Calu3 (cell line): ENCODE measurements around the gene TLR8. TPM values are rescaled to one million over a fixed set of nuclear protein-coding genes. Genes with fewer than 3 reads are reported as not detected.

Experiments
- BruUV-seq: library from RNA; stranded (reverse); fragments of 400-500 nt; replicated peaks from 2 replicates; lab custom pipeline; 2021; lab: Mats Ljungman, UMichigan
- CTCF ChIA-PET: fragments of 300-600 bp; sonication (Branson Sonifier 250); formaldehyde crosslinking; loops from one replicate; lab custom pipeline; 2022; ENCODE audit warnings: antibody characterized with exemption; lab: Charles Lee
- DNase-seq: peaks from one replicate; pipeline ENCODE4 v3.0.0; 2022
- H3K27ac Mint-ChIP-seq: one replicate; pipeline ENCODE4 v1.8.0; 2022; ENCODE audit warnings: mixed read lengths; ENCODE audit not compliant: unreplicated experiment
- H3K27me3 Mint-ChIP-seq: one replicate; pipeline ENCODE4 v1.8.0; 2022; ENCODE audit warnings: mixed read lengths; ENCODE audit not compliant: unreplicated experiment
- H3K36me3 Mint-ChIP-seq: one replicate; pipeline ENCODE4 v1.8.0; 2022; ENCODE audit warnings: mild to moderate bottlenecking, moderate library complexity, mixed read lengths; ENCODE audit not compliant: insufficient read depth, unreplicated experiment
- H3K4me1 Mint-ChIP-seq: one replicate; pipeline ENCODE4 v1.8.0; 2022; ENCODE audit warnings: mild to moderate bottlenecking, low read depth, mixed read lengths; ENCODE audit not compliant: unreplicated experiment
- H3K4me3 Mint-ChIP-seq: one replicate; pipeline ENCODE4 v1.8.0; 2022; ENCODE audit warnings: mild to moderate bottlenecking, low read depth, moderate library complexity, mixed read lengths; ENCODE audit not compliant: unreplicated experiment
- H3K9me3 Mint-ChIP-seq: one replicate; pipeline ENCODE4 v1.8.0; 2022; ENCODE audit warnings: low read depth, mixed read lengths; ENCODE audit not compliant: unreplicated experiment
- intact Hi-C: fragments of 100-400 bp; cut with micrococcal nuclease; formaldehyde crosslinking; loops from one replicate; pipeline ENCODE4 v1.10.0; 2022; ENCODE audit not compliant: unreplicated experiment
- total RNA-seq: library from RNA; stranded (reverse); gene quantifications from 2 replicates; pipeline ENCODE4 v1.2.3, GENCODE V29; 2022
- TF ChIP-seq, protein P1 (sequence below): fragments of 200-600 bp; IDR thresholded peaks from one replicate; pipeline ENCODE4 v1.8.0; 2022; ENCODE audit warnings: antibody characterized with exemption; ENCODE audit not compliant: unreplicated experiment

Gene TLR8
- total RNA-seq, 1 experiment from 2014 or later = not detected

DNA sequence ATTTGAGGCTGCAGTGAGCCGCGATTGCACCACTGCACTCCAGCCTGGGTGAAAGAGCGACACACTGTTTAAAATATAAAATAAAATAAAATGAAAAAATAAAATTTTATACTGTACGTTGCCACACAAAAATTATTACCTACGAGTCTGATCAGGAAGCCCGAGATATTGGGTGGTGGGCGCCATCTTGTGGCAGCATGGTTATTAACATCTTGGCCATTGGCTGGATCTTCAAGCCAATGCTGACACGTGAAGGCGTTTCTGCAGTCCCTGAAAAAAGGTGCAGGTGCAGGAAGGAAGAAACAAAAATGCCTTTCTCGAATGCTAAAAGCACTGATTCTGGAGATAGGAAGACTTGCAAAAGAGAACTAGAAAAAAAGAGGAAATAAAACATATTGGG, 4.9 kb upstream of the TLR8 start:
- no peaks in the 10 kb centered on the region for H3K27me3 Mint-ChIP-seq

DNA sequence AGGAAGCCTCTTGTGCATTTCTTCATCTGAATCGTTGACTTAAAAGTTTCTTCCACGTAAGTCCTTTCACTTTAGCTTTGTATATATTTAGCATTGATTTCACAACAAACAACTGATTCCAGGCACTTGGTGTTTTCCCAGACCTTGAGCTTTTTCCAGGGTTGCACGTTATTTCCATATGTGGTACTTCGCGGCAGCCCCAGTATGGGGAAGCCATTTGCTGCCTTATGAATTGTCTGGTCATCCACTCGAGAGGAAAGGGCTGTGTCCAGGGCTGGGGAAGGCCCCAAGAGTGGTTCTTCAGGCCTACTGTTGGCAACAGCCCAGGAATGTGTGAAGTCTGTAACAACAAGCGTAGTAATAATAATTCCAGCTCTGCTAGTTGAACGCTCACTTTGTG, 2.8 kb upstream of the TLR8 start:
- TF ChIP-seq, protein P1, sequence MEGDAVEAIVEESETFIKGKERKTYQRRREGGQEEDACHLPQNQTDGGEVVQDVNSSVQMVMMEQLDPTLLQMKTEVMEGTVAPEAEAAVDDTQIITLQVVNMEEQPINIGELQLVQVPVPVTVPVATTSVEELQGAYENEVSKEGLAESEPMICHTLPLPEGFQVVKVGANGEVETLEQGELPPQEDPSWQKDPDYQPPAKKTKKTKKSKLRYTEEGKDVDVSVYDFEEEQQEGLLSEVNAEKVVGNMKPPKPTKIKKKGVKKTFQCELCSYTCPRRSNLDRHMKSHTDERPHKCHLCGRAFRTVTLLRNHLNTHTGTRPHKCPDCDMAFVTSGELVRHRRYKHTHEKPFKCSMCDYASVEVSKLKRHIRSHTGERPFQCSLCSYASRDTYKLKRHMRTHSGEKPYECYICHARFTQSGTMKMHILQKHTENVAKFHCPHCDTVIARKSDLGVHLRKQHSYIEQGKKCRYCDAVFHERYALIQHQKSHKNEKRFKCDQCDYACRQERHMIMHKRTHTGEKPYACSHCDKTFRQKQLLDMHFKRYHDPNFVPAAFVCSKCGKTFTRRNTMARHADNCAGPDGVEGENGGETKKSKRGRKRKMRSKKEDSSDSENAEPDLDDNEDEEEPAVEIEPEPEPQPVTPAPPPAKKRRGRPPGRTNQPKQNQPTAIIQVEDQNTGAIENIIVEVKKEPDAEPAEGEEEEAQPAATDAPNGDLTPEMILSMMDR = no peak
- Mint-ChIP-seq H3K36me3 (no peaks in the 10 kb centered on the region), H3K4me1 (peaks cover 8% of the 10 kb centered on the region), H3K4me3 (no peak overlapping the region), H3K9me3 (no peaks in the 10 kb centered on the region), H3K27me3 (no peaks in the 10 kb centered on the region), H3K27ac (no peak overlapping the region)
- CTCF ChIA-PET = no interaction called here
- intact Hi-C loops = no loop called here
- no TSS peak for BruUV-seq
- DNase-seq = no peak

More for the DNA sequence above, 4.9 kb upstream of the TLR8 start:
- H3K4me1 Mint-ChIP-seq = peaks cover 8% of the 10 kb centered on the region
- BruUV-seq = no TSS peak
- H3K36me3 Mint-ChIP-seq = no peaks in the 10 kb centered on the region
- DNase-seq = peak; percentile 76
- no peaks in the 10 kb centered on the region for H3K9me3 Mint-ChIP-seq
- no peak overlapping the region for H3K4me3 Mint-ChIP-seq
- intact Hi-C loops = loop anchor here (1.0 kb wide), 1 partner anchor 87 kb away; no protein-coding TSS in a partner anchor
- TF ChIP-seq, protein P1 = peak; percentile 27
- CTCF ChIA-PET = interaction anchor here (1.9 kb wide), 1 partner anchor 87 kb away, joined by 7 read pairs; no protein-coding TSS in a partner anchor
- H3K27ac Mint-ChIP-seq = no peak overlapping the region

DNA sequence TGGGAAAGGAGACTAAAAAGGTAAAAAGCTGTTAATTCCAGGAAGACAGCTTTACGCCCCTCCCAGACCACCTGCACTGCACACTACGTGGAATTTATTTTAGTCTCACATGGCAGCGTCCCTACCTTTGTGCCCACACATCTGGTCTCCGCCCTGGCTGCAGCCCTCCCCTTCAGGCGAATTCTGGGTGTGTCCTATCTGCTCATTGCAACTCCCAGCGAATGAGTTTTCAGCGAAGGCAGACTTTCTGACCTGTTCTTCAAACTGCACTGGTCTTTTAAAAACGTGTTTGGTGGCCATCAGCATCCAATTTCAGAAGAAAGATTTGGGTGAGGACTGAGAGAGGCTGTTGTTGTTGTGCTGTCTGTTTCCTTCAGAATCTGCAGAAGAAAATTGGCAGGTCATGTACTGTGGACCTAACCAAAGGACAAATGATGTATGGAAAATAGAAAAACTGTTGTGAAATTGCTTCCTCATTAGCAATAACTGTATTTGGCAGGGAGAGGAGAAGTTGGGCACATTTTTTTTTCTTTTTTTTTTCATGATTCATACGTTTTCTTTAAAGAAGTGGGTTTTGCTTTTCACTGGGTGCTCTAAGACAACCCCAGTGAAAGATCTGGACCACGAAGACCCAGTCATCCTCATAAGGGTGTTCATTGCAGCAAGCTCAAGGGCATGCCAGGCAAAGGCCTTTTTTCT, 4.2 kb downstream of the TLR8 start:
- Mint-ChIP-seq H3K9me3 (no peaks in the 10 kb centered on the region), H3K4me1 (no peaks in the 10 kb centered on the region), H3K36me3 (no peaks in the 10 kb centered on the region), H3K27ac (no peak overlapping the region), H3K4me3 (no peak overlapping the region), H3K27me3 (no peaks in the 10 kb centered on the region)
- no TSS peak for BruUV-seq
- TF ChIP-seq, protein P1 = no peak
- CTCF ChIA-PET = no interaction called here
- DNase-seq = no peak
- intact Hi-C loops = no loop called here

DNA sequence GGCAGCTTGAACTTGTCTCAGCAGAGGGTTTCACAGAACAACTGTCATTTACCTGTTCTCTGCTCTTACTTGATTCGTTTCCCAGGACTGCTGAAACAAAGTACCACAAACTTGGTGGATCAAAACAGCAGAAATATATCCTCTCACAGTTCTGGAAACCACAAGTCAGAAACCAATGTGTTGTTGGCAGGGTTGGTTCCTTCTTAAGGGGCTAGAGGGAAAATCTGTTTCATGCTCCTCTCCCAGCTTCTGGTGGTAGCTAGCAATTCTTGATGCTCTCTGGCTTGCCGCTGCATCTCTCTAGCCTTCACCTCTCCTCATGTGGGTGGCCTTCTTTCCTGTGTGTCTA, 4.7 kb downstream of the TLR8 start:
- H3K27me3 Mint-ChIP-seq = no peaks in the 10 kb centered on the region
- no peaks in the 10 kb centered on the region for H3K9me3 Mint-ChIP-seq
- CTCF ChIA-PET = no interaction called here
- intact Hi-C loops = no loop called here
- no TSS peak for BruUV-seq
- TF ChIP-seq, protein P1 = no peak
- no peak overlapping the region for H3K27ac Mint-ChIP-seq
- no peak for DNase-seq
- H3K36me3 Mint-ChIP-seq = no peaks in the 10 kb centered on the region
- no peak overlapping the region for H3K4me3 Mint-ChIP-seq
- H3K4me1 Mint-ChIP-seq = no peaks in the 10 kb centered on the region
